Lower leg skin (tissue), 3 donors: ENCODE results near the gene NOL4L.

Experiments used
- CTCF ChIP-seq, 3 donors: fragments of 450-650 bp; IDR thresholded peaks; one replicate each; pipeline ENCODE4 v1.5.1; 2016; ENCODE audit warnings: antibody characterized with exemption in 3 of 3, mild to moderate bottlenecking in 3 of 3, moderate library complexity in 2 of 3
- POLR2A ChIP-seq, 2 donors: fragments of 450-650 bp; IDR thresholded peaks; one replicate each; pipeline ENCODE4 v1.6.1; 2016 to 2017; ENCODE audit warnings: antibody characterized with exemption in 2 of 2, mild to moderate bottlenecking in 1 of 2, moderate library complexity in 1 of 2

- TF ChIP-seq CTCF (IDR thresholded peaks at IDR 0.05) (no peak), POLR2A (IDR thresholded peaks at IDR 0.05) (no peak)
Measured at GRCh38 chr20:32527052-32527446, 58.1 kb downstream of the NOL4L start.
